Activated CD4-positive, CD25-positive, alpha-beta regulatory T cell treated with anti-CD3 and anti-CD28 coated beads, Interleukin-2, amount 50 U/mL, for 24 hours (primary cell): ENCODE results near the gene POMC.
"Not testable (repeated sequence)": the region's sequence is repeated elsewhere in the genome, so short reads cannot be mapped to it uniquely, and the experiment has no call there.

Experiments used
- ATAC-seq, 2 donors: fragments of 150-1000 bp; cut with Tn5 transposase; one replicate each; pipeline ENCODE4 v1.10.0; 2021; ENCODE audit warnings: mild to moderate bottlenecking in 1 of 2, moderate library complexity in 1 of 2

Gene POMC

DNA sequence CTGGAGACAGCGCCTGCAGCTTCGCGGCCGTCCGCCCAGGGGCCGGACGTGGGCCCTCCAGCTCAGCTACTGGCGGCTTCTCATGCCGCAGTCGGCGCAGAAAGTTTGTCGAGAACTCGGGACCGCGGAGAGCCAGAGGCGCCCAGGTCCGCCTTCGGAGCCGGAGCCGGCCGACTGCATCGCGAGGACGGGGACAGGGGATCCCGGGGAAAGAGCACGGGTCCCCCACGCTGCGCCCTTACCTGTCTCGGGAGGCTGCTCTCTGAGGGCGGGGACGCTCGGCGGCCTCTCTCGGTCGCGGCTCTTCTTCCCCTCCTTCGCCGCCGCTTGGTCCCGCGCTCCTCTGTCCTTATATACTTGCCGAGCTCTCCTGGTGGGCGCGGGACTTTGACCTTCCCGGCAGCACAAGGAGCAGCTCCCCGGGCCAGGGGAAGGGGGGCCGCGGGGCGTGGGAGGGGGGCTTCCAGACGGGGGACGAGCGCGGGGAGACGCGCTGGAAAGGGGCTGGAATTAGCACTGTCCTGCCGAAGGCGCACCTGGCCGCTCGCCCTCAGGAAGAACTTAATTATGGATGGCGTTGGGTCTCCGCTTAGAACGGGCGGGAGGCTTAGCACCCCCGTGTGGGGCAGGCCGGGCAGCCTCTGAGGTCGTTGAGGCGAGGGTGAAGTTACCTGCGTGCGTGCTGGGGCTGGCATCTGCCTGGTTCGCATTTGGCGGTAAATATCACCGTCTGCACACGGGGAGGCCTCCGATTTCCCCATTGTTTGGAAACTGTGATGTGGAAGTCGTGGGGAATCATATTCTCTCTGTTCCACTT is at the start of gene POMC:
Gene POMC (minus strand): TSS at position 325 of the 817 bp plus-strand sequence. CDS start 3,808 bp downstream, outside the sequence.
- peak; percentile 50 to 59 for ATAC-seq

DNA sequence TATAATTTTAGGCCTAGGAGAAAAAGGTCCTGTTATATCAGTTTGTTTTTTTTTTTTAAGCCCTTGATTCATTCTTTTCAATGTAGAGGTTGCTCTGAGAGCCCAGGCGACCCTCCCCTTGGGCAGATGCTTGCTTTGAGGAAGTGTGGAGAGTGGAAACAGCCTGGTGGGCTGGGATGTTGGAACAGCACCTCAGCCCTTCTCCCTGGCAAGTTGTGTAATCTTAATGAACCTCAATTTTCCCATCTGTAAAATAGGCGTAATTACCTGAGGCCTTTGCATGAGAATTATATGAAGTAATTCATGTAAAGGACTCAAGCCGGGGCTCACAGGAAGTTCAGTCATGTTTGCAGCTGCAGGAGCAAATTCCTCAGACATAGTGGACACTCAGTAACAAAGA is 49.7 kb upstream of the POMC start:
- ATAC-seq: no peak

DNA sequence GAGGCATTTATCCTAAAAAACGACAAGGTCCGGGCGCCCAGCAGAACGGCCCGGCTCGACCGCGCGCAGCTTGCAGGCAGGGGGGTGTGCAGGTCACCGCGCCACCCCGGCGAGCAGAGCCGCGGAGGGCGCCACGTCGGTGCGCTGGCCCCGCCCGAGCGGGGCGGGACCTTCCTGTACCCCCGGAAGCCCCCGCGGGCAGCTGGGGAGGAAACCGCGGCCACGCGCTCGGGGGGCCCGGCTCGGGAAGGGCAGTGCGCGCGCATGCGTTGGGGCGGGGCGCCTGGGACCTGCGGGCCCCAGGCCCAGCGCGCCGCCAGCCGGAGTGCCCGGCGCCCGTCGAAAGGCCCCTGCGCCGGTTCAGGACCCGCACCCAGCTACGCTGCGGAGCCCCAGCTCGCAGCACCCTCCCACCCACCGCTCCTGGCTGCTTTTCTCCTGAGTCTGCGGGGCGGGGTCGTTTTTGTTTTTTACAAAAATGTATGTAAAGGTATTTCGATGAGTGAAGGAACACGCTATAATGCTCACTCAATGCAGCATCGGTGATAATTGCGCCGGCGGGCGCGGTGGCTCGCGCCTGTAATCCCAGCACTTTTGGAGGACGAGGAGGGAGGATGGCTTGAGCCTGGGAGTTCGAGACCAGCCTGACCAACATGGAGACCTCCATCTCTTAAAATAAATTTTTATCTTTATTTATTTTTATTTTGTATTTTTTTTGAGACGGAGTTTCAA is 47.7 kb upstream of the POMC start:
- peak; percentile 89 to 95 for ATAC-seq

DNA sequence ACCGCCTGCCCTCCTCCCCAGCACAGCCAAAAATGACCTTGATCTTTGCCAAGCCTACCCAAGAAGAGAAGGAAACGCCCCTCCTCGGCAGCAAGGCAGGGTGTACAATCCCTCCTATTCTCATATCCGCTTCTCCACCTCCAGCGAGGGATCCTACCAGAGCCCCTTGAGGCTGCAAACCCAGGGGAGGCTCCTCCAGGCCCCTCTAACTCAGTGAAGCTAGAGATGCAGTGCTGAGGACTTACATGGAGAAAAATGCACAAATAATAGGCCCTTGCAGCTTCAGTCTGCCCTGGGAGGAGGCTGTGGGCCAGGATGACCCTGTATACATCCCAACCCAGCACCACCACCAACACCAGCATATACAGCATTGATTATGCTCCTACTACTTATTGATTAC is 46.9 kb upstream of the POMC start:
- no peak for ATAC-seq

DNA sequence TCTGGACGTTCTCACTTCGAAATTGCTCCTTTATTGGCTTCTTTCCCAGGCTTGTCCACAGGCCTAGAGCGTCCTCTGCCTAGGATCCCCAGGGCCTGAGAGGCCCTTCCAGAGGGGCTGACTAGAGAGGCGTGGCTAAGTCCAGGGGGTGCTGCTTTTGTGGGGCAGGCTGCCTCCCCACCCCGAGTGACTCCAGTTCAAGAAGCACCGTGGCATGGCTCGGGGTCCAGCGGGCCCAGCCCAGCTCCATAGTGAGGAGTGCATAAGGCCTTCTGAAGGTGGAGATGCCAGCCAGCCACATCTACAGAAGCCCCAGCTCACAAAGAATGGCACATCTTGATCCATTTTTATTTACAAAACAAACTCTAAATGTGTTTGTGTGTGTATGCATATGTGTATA is 44.8 kb upstream of the POMC start:
- no peak for ATAC-seq

DNA sequence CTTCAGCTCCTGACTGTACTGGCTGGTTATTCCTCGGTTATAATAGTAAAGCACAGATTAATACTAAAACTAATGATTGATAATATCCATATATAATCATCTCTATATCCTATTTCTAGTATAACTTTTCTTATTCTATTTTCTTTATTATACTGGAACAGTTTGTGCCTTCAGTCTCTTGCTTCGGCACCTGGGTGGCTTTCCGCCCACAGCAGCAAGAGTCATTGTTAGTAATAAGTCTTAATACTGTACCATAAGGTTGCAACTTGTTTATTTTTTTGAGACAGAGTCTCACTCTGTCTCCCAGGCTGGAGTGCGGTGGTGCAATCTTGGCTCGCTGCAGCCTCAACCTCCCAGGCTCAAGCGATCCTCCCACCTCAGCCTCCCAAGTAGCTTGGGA is 42.5 kb upstream of the POMC start:
- not testable (repeated sequence) for ATAC-seq

DNA sequence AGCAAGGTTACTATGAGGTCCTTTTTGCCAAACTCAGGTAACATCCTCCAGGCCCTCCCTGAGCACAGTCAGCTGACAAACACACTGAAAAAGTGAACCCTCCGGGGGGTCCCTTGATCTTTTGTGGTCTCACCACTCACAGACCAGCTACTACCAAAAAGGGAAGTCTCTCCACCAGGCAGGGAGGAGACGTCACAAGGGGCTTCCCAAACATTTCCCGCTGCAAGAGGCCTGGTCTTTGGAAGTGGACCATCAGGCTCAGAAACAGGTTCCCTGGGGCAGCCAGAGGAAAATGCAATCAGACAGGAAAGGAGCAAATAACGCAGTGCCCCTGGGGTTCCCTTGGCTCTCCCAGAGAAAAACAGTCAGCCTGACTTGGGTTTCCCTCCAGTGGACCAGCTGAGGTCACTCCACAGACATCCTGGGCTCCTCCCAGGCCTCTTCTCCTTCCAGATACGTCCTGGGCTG is 38.7 kb upstream of the POMC start:
- no peak for ATAC-seq

DNA sequence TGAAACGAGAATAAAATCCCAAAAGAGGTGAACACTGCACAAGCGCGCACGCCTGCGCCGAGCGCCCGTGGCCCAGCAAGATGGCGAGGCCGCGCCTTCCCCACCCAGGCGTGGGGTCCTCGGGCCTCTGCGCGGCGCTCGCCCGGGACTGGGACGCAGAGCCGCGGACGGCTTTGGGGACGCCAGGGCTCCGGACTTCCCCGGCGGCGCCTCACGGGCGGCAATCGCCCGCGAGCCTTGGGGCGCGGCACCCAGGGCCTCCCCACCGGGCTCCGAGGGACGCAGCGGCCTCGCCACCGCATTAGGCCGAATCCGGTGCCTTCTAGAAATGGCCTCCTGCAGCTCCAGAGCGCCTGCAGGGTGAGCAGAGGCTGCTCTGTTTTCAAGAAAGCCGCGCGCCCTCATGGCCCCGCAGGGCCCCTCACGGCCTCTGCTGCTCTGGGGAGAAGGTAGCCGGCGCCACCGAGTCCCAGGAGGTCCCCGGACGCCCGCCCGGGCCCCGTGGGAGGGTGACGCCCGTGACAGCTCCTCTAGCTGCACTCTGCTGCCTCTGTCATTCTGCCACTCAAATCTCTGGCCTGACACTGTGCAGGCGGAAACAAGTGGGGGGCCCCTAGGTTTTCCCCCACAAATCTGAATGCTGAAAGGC is 35.9 kb upstream of the POMC start:
- peak; percentile 54 to 74 for ATAC-seq

DNA sequence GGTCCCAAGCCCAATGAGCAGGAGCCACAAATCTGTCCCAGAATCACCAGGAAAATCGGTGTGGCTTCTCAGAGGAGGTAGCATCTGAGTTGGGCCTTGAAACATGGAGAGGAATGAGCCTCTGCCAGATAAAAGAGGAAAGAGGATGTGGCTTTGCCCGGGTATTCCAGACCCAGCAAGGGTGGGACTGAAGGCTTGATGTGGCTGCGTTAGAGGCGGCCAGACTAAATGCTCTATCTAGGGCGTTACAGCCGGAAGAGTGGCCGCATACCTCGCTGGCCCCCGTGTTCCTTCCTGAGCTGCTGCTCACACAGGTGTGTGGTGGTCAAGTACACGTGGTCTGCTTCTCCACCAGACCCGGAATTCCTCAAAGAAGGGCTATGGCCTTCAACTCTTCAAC is 33.9 kb upstream of the POMC start:
- no peak for ATAC-seq

DNA sequence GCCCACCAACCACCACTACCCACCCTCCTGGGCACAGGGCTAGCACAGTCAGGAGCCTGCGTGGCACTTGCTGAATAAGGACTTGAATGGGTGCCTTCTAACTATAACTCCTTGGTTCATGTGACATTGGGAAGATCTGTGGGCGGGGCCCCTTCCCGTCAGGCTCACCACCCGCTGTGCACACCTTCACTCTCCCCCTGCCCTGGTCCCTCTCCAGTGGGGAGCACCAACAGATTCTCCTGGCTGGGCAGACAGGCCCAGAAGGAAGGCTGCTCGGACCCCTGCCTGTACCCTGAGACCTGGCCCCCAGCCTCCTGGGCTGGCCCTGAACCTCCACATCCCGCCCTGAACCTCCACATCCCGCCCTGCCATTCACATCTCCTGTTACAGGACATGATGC is 33.4 kb upstream of the POMC start:
- no peak for ATAC-seq

DNA sequence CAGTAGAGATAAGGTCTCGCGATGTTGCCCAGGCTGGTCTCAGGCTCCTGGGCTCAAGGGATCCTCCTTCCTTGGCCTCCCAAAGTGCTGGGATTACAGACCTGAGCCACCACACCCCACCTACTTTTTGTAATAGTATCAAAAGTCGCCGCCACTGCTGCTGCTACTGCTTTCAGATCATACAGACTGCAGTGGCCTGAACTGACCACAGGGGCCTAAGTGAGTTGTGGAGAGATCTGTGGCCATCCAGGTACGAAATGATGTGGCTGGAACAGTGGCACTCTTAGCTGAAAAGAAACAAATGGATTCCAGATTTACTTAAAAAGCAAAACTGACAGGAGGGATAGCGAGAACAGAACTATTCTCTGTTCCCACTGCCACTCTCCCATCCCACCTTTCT is 32.9 kb upstream of the POMC start:
- ATAC-seq: no peak

DNA sequence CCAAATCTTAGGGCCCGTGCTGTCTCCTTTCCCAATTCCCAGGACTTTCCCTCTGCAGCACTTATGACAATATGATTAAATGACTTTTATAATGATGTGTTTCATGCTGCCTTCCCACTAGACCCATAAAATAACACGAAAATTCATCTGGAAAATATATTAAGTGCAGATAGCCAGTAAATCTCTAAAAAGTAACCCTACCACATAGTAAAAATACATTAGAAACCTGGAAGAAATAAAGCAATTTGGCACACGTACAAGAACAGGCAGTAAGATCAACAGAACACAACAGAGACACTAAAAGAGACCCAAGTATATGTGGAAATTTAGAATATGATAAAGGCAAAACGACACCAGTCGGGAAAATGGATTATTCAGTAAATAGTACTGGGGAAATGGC is 30.2 kb upstream of the POMC start:
- no peak for ATAC-seq

DNA sequence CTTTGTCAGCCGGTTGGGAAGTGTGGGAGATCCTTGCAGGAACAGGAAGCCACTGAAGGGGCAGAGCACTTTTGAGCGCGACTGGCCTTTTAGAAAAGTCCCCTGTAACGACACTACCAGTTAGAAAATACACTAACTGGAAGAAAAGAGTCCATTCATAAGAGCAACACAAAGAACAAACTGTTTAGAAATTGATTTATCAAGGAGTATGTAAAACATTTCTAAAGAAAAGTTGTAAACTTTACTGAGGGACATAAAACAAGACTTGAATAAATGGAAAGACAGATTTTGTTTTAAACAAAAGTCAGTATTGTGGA is 29.8 kb upstream of the POMC start:
- ATAC-seq: no peak

DNA sequence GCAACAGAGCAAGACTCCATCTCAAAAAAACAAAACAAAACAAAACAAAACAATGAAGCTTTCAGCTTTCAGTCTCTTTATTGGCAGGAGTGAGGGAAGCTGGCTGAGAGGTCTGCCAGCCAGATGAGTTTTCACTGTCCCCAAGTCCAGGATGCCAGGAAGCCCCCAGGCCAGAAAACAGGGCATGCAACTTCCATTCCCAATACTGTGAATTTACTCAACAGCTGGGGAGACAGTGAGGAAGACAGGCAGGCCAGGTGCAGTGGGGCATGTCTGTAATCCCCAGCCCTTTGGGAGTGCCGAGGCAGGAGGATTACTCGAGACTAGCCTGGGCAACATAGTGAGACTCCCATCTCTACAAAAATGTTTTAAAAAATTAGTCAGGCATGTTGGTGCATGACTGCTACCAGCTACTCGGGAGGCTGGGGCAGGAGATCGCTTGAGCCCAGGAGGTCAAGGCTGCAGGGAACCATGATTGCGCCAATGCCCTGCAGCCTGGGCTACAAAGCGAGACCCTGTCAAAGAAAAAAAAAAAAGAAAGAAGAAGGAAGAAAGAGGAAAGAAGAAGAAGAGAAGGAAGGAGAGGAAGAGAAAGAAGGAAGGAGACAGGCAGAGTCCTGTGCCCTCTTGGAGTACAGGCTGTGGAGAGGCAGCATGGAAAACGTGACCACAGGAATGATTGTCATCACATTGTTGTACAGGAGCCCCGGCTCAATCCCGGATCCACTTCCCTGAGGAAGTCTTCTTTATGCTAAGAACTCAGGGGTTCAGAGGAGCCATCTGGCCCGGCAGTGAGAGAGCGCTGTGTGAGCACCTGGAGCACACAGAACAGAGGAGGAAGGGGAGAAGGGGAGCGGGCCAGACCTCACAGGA is 29.2 kb upstream of the POMC start:
- no peak for ATAC-seq

DNA sequence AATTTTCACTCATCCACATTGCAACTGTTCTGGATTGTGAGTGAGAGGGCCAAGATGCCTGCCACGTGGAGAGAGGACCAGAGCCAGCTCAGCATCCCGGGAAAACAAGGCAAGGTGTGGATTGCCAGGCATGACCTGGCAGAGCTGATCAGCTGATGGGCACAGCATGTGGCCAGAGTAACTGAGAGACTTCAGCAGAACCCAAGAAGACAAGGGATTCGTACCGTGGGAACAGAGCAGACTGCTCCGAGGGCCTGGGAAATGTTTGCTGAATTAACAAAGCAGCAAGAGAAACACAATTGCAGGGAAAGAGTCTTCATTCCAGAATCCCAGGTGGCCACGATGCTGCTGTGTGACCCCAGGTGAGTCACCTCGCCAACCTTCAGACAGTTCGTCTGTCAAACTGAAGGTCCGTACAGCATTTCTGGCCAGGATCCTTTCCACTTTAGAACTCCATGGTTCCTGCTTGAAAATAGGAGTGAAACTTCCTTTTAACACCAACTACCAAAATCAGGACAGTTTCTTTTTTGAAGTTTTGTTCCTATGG is 26.3 kb upstream of the POMC start:
- ATAC-seq: no peak

DNA sequence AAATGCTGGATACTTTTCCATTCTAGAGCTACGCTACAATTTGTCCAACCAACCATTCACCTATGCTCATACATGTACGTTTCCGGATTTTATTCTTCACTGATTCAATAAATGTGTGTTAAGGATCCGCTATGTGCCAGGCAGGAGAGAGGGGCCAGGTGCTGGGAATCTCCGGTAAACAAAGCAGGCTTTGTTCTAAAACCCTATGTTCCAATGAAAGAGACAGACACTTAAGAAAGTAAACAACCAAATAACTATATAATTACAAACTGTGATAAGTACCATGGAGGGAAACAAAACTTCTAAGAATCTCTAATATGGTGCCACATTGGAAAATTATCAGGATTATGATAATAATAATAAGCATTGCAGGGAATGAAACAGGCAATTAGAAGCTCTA is 22.2 kb upstream of the POMC start:
- no peak for ATAC-seq

DNA sequence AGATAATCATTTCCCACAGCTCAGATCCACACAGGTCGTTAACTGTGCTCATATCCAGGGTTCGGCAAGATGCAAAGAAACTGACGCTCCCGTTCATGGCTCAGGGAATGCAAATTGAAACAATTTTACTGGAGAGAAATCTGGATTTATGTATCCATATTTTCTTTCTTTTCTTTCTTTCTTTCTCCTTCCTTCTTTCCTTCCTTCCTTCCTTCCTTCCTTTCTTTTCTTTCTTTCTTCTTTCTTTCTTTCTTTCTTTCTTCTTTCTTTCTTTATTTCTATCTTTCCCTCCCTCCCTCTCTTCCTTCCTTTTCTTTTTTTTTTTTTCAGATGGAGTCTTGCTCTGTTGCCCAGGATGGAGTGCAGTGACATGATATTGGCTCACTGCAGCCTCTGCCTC is 20.0 kb upstream of the POMC start:
- ATAC-seq: no peak

DNA sequence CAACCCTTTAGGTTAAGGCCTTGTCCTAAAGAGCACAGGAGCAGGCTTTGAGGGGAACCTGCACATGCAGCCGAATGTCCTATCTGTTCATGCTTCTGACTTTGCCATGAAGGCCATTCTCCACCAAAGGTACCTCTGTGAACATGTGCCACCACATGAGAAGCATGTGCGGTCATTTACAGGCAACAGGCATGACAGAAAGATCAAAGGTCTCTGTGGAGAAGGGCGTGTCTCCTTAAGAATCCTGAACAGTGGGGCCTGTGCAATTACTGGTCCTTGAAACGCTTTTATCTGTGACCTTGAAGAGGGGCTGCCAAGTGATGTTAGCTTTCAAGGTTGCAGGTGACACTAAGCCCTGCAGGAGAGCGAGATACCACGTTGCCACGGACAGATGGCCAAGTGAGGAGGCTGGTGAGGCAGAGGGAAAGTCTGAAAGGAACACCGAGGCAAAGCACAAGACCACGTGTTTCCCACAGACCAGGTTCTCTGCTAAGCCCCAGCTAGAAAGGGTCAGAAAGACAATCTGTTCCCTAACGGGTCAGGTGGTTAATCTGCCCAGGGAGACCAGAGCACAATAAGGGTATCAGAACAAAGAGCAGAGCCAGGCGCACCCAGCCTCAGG is 19.5 kb upstream of the POMC start:
- ATAC-seq: no peak

DNA sequence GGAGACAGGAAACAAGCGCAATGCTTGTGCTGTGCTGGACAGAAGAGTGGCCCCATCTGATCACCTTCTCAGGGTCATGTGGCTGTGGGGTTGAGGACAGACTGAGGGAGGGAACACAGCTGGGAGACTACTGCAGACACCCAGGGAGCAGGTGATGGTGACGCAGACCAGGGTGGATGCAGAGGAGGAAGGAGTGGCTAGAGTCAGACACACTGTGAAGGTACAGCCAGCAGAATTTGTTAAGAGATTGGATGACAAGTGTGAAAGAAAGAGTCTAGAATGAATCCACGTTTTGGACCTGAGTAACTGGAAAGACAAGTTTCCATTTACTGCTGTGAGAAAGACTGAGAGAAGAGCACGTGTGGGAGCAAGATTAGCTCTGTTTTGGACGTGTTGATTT is 15.9 kb upstream of the POMC start:
- no peak for ATAC-seq

DNA sequence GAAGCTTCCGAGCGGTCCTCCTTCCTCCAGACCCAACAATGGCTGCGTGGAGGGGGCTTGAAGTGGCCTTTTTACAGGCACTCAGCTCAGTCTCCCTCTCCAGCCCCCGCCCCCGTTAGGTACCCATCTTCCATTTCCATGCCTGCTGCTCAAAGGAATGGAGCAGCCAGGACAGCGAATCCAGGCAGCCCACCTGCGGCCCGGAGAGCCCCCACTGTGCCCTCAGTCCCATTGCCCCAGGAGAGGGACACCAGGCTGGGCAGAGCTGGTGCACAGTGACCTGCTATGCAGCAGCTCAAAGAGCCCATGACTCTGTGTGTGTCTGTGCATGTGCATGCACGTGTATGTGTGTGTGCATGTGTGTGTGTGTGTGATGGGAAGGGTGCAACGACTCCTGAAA is 10.6 kb upstream of the POMC start:
- no peak for ATAC-seq

DNA sequence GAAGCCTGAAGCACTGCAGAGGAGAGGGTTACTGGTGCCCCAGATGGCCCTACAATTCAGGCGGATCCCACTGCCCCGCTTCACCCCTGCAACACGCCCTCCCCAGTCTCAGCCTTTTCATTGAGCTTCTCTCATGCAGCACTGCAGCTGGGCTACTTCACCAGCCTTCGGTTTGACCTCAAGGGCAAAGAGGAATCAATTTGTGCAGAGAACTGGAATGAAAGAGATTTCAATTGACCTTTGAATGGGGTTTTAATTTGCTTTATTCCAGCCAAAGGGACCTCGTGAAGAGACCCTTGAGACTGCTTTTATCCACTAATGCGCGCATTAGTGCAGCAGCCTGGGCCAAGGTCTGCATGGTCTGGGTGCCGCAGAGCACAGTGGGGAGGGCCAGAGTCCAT is 8.8 kb upstream of the POMC start:
- ATAC-seq: no peak

DNA sequence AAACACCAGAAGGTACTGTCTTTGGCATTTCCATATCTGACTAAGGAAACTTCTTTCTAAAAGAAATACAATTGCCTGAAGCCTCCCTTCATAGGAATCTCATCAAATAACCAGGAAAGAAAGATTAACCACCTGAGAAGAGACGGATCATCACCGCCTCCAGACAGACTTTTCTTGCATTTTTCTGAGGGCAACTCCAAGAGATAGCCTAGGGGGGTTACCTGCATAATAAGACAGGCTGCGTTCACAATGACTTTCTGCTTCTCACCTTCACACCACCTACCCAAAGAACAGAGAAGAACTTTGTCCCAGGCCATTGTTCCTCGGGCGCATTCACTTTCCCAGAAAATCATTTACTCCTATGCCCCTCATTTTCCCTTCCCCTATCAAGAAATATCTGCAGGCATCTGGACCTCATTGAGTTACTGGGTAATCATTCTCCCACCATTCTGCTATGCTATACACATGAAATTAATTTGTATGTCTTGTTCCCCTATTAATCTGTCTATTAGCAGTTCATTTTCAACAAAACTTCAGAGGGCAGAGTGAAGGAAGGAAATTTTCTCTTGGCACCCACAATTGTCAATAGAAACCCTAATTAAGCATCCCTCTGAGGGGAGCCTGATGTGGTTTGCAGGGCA is 8.3 kb upstream of the POMC start:
- ATAC-seq: no peak
